Right lobe of liver (tissue), 6 donors: ENCODE measurements around the gene PCED1B. TPM values are rescaled to one million over a fixed set of nuclear protein-coding genes. Genes with fewer than 3 reads are reported as not detected.
"Not testable (repeated sequence)": the region's sequence is repeated elsewhere in the genome, so short reads cannot be mapped to it uniquely, and the experiment has no call there.

ENCODE experiments used
- ATAC-seq, 4 donors: fragments of 200-7000 bp; cut with Tn5 transposase; one replicate each; pipeline ENCODE4 v1.9.1; 2020; ENCODE audit warnings: mild to moderate bottlenecking in 4 of 4, moderate library complexity in 4 of 4
- DNase-seq, 3 donors: peaks; one replicate each; pipeline ENCODE4 v3.0.0-alpha.2; 2020
- H3K27ac ChIP-seq, 3 donors: fragments of 200-600 bp; one replicate each; pipeline ENCODE4 v1.8.0; 2022
- H3K27me3 ChIP-seq, 2 donors: fragments of 200-600 bp; one replicate each; pipeline ENCODE4 v1.8.0; 2022
- H3K36me3 ChIP-seq, 4 donors: fragments of 200-600 bp; sonication (generic) in 1 of 4; one replicate each; pipeline versions ENCODE4 v1.5.1 to v1.8.0; 2017 to 2022; ENCODE audit warnings: control low read depth in 1 of 4
- H3K4me1 ChIP-seq, 4 donors: fragments of 200-600 bp; sonication (generic) in 1 of 4; one replicate each; pipeline versions ENCODE4 v1.5.1 to v1.8.0; 2017 to 2022; ENCODE audit warnings: control low read depth in 1 of 4
- H3K4me3 ChIP-seq, 3 donors: fragments of 200-600 bp; one replicate each; pipeline ENCODE4 v1.8.0; 2022
- H3K9me3 ChIP-seq, 4 donors: fragments of 200-600 bp; sonication (generic) in 1 of 4; one replicate each; pipeline versions ENCODE4 v1.5.1 to v1.8.0; 2017 to 2022; ENCODE audit warnings: control low read depth in 1 of 4
- POLR2A ChIP-seq: fragments of 450-650 bp; IDR thresholded peaks from one replicate; pipeline ENCODE4 v1.6.1; 2017; ENCODE audit warnings: antibody characterized with exemption, mild to moderate bottlenecking
- WGBS: methylation state at CpG from one replicate; pipeline ENCODE4 v1.1.6; 2018; ENCODE audit warnings: low coverage, low lambda C conversion rate; ENCODE audit not compliant: insufficient coverage; ENCODE audit errors: missing lambda C conversion rate; 5-methylcytosine and 5-hydroxymethylcytosine counted together
- intact Hi-C, 2 donors: fragments of 100-400 bp; cut with DNase I; formaldehyde crosslinking; loops; one replicate each; pipeline versions ENCODE4 v1.11.2 to v1.14.1; 2022
- total RNA-seq, 6 experiments: library from RNA; depleted of rRNA in 2 of 6; stranded (reverse); fragments of >200 nt in 2 of 6; fragmentation: NEBNext Ultra II Directional in 3 of 6; extraction: Animal tissue kit (Norgen Biotek cat#: 25700) in 3 of 6; gene quantifications; one replicate each; pipeline versions ENCODE4 v1.1.0 to v1.2.4, GENCODE V29; 2016 to 2023
- TF ChIP-seq, protein P1 (sequence below), 4 donors: fragments of 200-600 bp in 3 of 4; fragments of 450-650 bp in 1 of 4; IDR thresholded peaks; one replicate each; pipeline versions ENCODE4 v1.5.1 to v1.8.0; 2016 to 2022; ENCODE audit warnings: antibody characterized with exemption in 4 of 4, mild to moderate bottlenecking in 2 of 4
- donor health status: DM: no; HTN: yes; CAD: no.
- donor health status: DM: no; HTN: no; CAD: no.
- donor health status: DM: no; HTN: no; CAD: no.
- donor health status: DM: no; HTN: yes; CAD: no.
- donor health status: DM: no; HTN: yes; CAD: no.

The PCED1B gene
- total RNA-seq, 6 experiments from 2014 or later: 0.62 to 3.0 (median 1.1) TPM

GRCh38 chr12:47213396-47213795 lies 134.0 kb downstream of the PCED1B start:
- Histone ChIP-seq H3K4me3 (no peak overlapping the region), H3K27ac (no peak overlapping the region), H3K36me3 (no peaks in the 10 kb centered on the region), H3K27me3 (no peaks in the 10 kb centered on the region), H3K4me1 (no peaks in the 10 kb centered on the region), H3K9me3 (no peaks in the 10 kb centered on the region)
- intact Hi-C loops: no loop called here
- DNase-seq (no peak), ATAC-seq (no peak)
- TF ChIP-seq, protein P1, sequence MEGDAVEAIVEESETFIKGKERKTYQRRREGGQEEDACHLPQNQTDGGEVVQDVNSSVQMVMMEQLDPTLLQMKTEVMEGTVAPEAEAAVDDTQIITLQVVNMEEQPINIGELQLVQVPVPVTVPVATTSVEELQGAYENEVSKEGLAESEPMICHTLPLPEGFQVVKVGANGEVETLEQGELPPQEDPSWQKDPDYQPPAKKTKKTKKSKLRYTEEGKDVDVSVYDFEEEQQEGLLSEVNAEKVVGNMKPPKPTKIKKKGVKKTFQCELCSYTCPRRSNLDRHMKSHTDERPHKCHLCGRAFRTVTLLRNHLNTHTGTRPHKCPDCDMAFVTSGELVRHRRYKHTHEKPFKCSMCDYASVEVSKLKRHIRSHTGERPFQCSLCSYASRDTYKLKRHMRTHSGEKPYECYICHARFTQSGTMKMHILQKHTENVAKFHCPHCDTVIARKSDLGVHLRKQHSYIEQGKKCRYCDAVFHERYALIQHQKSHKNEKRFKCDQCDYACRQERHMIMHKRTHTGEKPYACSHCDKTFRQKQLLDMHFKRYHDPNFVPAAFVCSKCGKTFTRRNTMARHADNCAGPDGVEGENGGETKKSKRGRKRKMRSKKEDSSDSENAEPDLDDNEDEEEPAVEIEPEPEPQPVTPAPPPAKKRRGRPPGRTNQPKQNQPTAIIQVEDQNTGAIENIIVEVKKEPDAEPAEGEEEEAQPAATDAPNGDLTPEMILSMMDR (IDR thresholded peaks at IDR 0.05): no peak
- no peak for TF ChIP-seq POLR2A
- WGBS: 66% methylated on average over 3 of the region's 3 CpGs

- intact Hi-C loops: no loop called here
- Histone ChIP-seq H3K4me1 (no peaks in the 10 kb centered on the region), H3K36me3 (no peaks in the 10 kb centered on the region), H3K9me3 (no peaks in the 10 kb centered on the region), H3K27me3 (no peaks in the 10 kb centered on the region), H3K4me3 (no peak overlapping the region), H3K27ac (no peak overlapping the region)
- TF ChIP-seq, protein P1 (IDR thresholded peaks at IDR 0.05): no peak
- no peak for TF ChIP-seq POLR2A
- 65% methylated on average over 3 of the region's 3 CpGs for WGBS
- no peak for DNase-seq
- ATAC-seq: no peak
Observed at GRCh38 chr12:47214001-47214619, 134.7 kb downstream of the PCED1B start.

GRCh38 chr12:47214771-47215170 lies 135.3 kb downstream of the PCED1B start:
- H3K4me3 ChIP-seq: no peak overlapping the region
- H3K27me3 ChIP-seq: no peaks in the 10 kb centered on the region
- no peaks in the 10 kb centered on the region for H3K36me3 ChIP-seq

GRCh38 chr12:47216150-47216677 lies 136.8 kb downstream of the PCED1B start:
- H3K27me3 ChIP-seq: no peaks in the 10 kb centered on the region
- WGBS: 59% methylated on average over 8 of the region's 8 CpGs
- ATAC-seq (peak; percentile 24 to 73 (median 54)), DNase-seq (peak in 1 of 3 donors; percentile 34)
- H3K9me3 ChIP-seq: no peaks in the 10 kb centered on the region
- H3K4me1 ChIP-seq: peaks cover 0 to 5% (median under 1%) of the 10 kb centered on the region in 4 donors
- TF ChIP-seq, protein P1 (IDR thresholded peaks at IDR 0.05): no peak
- no peak for TF ChIP-seq POLR2A
- H3K4me3 ChIP-seq: no peak overlapping the region
- intact Hi-C loops: no loop called here
- peak overlapping the region in 2 of 3 donors; percentile 31 to 38 for H3K27ac ChIP-seq
- no peaks in the 10 kb centered on the region for H3K36me3 ChIP-seq

More at GRCh38 chr12:47214771-47215170, 135.3 kb downstream of the PCED1B start:
- H3K27ac ChIP-seq: peak overlapping the region in 1 of 3 donors; percentile 9
- no peak for TF ChIP-seq POLR2A
- TF ChIP-seq, protein P1 (IDR thresholded peaks at IDR 0.05): no peak
- DNase-seq (no peak), ATAC-seq (no peak)
- intact Hi-C loops: no loop called here
- no peaks in the 10 kb centered on the region for H3K9me3 ChIP-seq
- no peaks in the 10 kb centered on the region for H3K4me1 ChIP-seq
- 79% methylated on average over 6 of the region's 7 CpGs for WGBS

- H3K4me3 ChIP-seq: peak overlapping the region in 1 of 3 donors; percentile 3
- H3K27ac ChIP-seq: not testable (repeated sequence)
Observed at GRCh38 chr12:47217595-47217869, 138.1 kb downstream of the PCED1B start.

More at GRCh38 chr12:47217595-47217869, 138.1 kb downstream of the PCED1B start:
- H3K36me3 ChIP-seq, H3K9me3 ChIP-seq, ATAC-seq, DNase-seq, intact Hi-C loops, H3K27me3 ChIP-seq: not testable (repeated sequence)
- peaks cover 0 to 15% (median 5%) of the 10 kb centered on the region in 4 donors for H3K4me1 ChIP-seq
- 74% methylated on average over 8 of the region's 8 CpGs for WGBS
